CD14-positive monocyte (primary cell): Measurements from ENCODE around the gene CPAMD8. TPM values are rescaled to one million over a fixed set of nuclear protein-coding genes. Genes with fewer than 3 reads are reported as not detected.
A peak's percentile ranks its signal among the peaks of the same experiment; 100 is the strongest.

Experiments
- DNase-seq, 3 donors: peaks; one replicate each; pipeline ENCODE4 v3.0.0-alpha.2; 2011 to 2022
- H2AFZ ChIP-seq: 2 replicates; pipeline ENCODE4 v1.6.0; 2012; ENCODE audit warnings: mild to moderate bottlenecking, low read depth, low read length, inconsistent platforms; ENCODE audit not compliant: insufficient read depth, poor library complexity, severe bottlenecking
- H3K27ac ChIP-seq, 2 donors: 1 replicate in 1 of 2; 2 replicates in 1 of 2; pipeline ENCODE4 v1.5.1; 2012 to 2013; ENCODE audit warnings: low read length in 2 of 2, control low read depth in 1 of 2, inconsistent platforms in 1 of 2, low read depth in 1 of 2, mild to moderate bottlenecking in 1 of 2
- H3K27me3 ChIP-seq, 2 donors: one replicate each; pipeline versions ENCODE4 v1.6.0 to v1.6.1; 2011 to 2013; ENCODE audit warnings: low read length in 2 of 2; ENCODE audit not compliant: control insufficient read depth in 2 of 2, insufficient read depth in 2 of 2
- H3K36me3 ChIP-seq, 2 donors: replicated peaks in 1 of 2; 1 replicate in 1 of 2; 2 replicates in 1 of 2; pipeline versions ENCODE4 v1.5.1 to v1.6.1; 2012 to 2013; ENCODE audit warnings: low read length in 2 of 2, control low read depth in 1 of 2, inconsistent platforms in 1 of 2, mild to moderate bottlenecking in 1 of 2; ENCODE audit not compliant: insufficient read depth in 2 of 2, control insufficient read depth in 1 of 2
- H3K4me1 ChIP-seq, 2 donors: 1 replicate in 1 of 2; 2 replicates in 1 of 2; pipeline versions ENCODE4 v1.5.1 to v1.6.1; 2012 to 2013; ENCODE audit warnings: low read length in 2 of 2, control low read depth in 1 of 2, inconsistent platforms in 1 of 2, mild to moderate bottlenecking in 1 of 2, moderate library complexity in 1 of 2; ENCODE audit not compliant: insufficient read depth in 2 of 2, control insufficient read depth in 1 of 2
- H3K4me2 ChIP-seq: replicated peaks from 2 replicates; pipeline ENCODE3; 2012; ENCODE audit warnings: low read length, moderate library complexity, mild to moderate bottlenecking; ENCODE audit not compliant: poor library complexity, severe bottlenecking; ENCODE audit errors: extremely low read depth
- H3K4me3 ChIP-seq, 3 experiments: fragments of 200-600 bp in 1 of 3; sonication (generic) in 1 of 3; replicated peaks in 1 of 3; 1 replicate in 2 of 3; 2 replicates in 1 of 3; pipeline ENCODE4 v1.5.1; 2011 to 2013; ENCODE audit warnings: low read length in 3 of 3, mild to moderate bottlenecking in 3 of 3, control low read depth in 2 of 3, low read depth in 2 of 3, inconsistent platforms in 1 of 3, moderate library complexity in 1 of 3
- H3K79me2 ChIP-seq: 2 replicates; pipeline ENCODE4 v1.6.0; 2012; ENCODE audit warnings: mild to moderate bottlenecking, control low read depth, inconsistent platforms, low read length, moderate library complexity; ENCODE audit not compliant: insufficient read depth
- H3K9ac ChIP-seq: 2 replicates; pipeline ENCODE4 v1.6.0; 2017; ENCODE audit warnings: low read length, mild to moderate bottlenecking; ENCODE audit not compliant: insufficient read depth, poor library complexity, severe bottlenecking
- H3K9me3 ChIP-seq, 2 donors: replicated peaks in 1 of 2; 1 replicate in 1 of 2; 2 replicates in 1 of 2; pipeline versions ENCODE4 v1.5.1 to v1.6.1; 2012 to 2013; ENCODE audit warnings: low read length in 2 of 2, control low read depth in 1 of 2; ENCODE audit not compliant: control insufficient read depth in 1 of 2, insufficient read depth in 1 of 2
- H4K20me1 ChIP-seq: 2 replicates; pipeline ENCODE4 v1.6.0; 2012; ENCODE audit warnings: mild to moderate bottlenecking, low read length, control low read depth, moderate library complexity; ENCODE audit not compliant: insufficient read depth
- H3K27ac Mint-ChIP-seq, 7 donors: one replicate each; pipeline ENCODE4 v1.8.0; 2020; ENCODE audit warnings: mild to moderate bottlenecking in 7 of 7, mixed read lengths in 7 of 7, moderate library complexity in 6 of 7, inconsistent platforms in 2 of 7
- H3K27me3 Mint-ChIP-seq, 3 donors: one replicate each; pipeline ENCODE4 v1.8.0; 2021 to 2022; ENCODE audit warnings: low read depth in 3 of 3, mild to moderate bottlenecking in 3 of 3, mixed read lengths in 3 of 3, moderate library complexity in 3 of 3, inconsistent platforms in 1 of 3
- H3K36me3 Mint-ChIP-seq, 2 donors: one replicate each; pipeline ENCODE4 v1.8.0; 2020; ENCODE audit warnings: mixed read lengths in 2 of 2, inconsistent platforms in 1 of 2, mild to moderate bottlenecking in 1 of 2
- H3K4me1 Mint-ChIP-seq: one replicate; pipeline ENCODE4 v1.8.0; 2020; ENCODE audit warnings: mild to moderate bottlenecking, mixed read lengths
- H3K4me3 Mint-ChIP-seq, 2 donors: one replicate each; pipeline ENCODE4 v1.8.0; 2020; ENCODE audit warnings: mild to moderate bottlenecking in 2 of 2, mixed read lengths in 2 of 2, moderate library complexity in 1 of 2
- H3K9me3 Mint-ChIP-seq, 7 donors: one replicate each; pipeline ENCODE4 v1.8.0; 2020 to 2022; ENCODE audit warnings: mixed read lengths in 7 of 7, mild to moderate bottlenecking in 6 of 7, moderate library complexity in 6 of 7, inconsistent platforms in 2 of 7
- WGBS: methylation state at CpG from one replicate; pipeline ENCODE4 v1.1.5; 2013; ENCODE audit warnings: missing lambda C conversion rate; ENCODE audit not compliant: insufficient coverage; 5-methylcytosine and 5-hydroxymethylcytosine counted together
- intact Hi-C, 2 donors: fragments of 100-400 bp; cut with micrococcal nuclease; formaldehyde crosslinking; loops; one replicate each; pipeline versions ENCODE4 v1.15.0 to v1.15.1; 2023
- polyA plus RNA-seq, 3 donors: library from polyadenylated mRNA; depleted of rRNA in 1 of 3; unstranded in 2 of 3; stranded (reverse) in 1 of 3; fragments of 300-500 nt in 2 of 3; fragments of >200 nt in 1 of 3; fragmentation: Illumina TruSeq in 2 of 3; gene quantifications; 1 replicate in 2 of 3; 2 replicates in 1 of 3; pipeline ENCODE4 v1.2.3, GENCODE V29; 2012 to 2021
- TF ChIP-seq, protein P1 (sequence below): fragments of 200-600 bp; IDR thresholded peaks from one replicate; pipeline ENCODE4 v1.8.0; 2022; ENCODE audit warnings: antibody characterized with exemption, mild to moderate bottlenecking

The CPAMD8 gene
- polyA plus RNA-seq, 3 donors, result 5.1 to 53.4 (median 5.4) TPM

DNA sequence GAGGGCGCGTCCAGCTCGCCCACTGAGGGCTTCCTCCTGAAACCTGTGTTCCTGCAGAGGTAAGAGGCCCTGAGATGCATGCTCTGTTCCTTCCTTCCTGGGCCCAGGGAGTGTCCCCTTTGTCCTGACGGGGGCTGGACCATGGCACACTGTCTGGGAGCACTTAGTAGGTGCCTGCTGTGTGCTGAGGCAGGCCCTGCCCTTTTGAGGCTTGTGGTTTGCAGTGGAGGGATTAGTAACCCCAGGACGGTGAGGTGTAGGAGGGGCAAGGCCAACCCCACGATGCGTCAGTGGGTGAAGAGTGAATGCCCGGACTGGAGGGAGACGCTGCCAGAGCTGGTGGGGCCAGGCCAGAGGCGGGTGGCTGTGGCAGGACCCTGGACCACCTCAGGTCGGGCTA is 149.0 kb downstream of the CPAMD8 start:
- Mint-ChIP-seq H3K4me1 (peaks cover 6% of the 10 kb centered on the region), H3K36me3 (peaks cover 71 to 87% of the 10 kb centered on the region in 2 donors), H3K27me3 (peaks cover 0 to 4% (median 1%) of the 10 kb centered on the region in 3 donors), H3K4me3 (no peak overlapping the region), H3K9me3 (peaks cover 50 to 62% (median 54%) of the 10 kb centered on the region in 7 donors), H3K27ac (peak overlapping the region in 2 of 7 donors; percentile 17 to 23)
- Histone ChIP-seq H3K9me3 (peaks cover 30 to 54% of the 10 kb centered on the region in 2 donors), H4K20me1 (peaks cover 60% of the 10 kb centered on the region), H3K27me3 (no peaks in the 10 kb centered on the region), H3K4me3 (no peak overlapping the region), H3K79me2 (peaks cover 16% of the 10 kb centered on the region), H3K4me2 (no peak overlapping the region), H3K4me1 (no peaks in the 10 kb centered on the region), H2AFZ (no peak overlapping the region), H3K9ac (no peak overlapping the region), H3K36me3 (peaks cover 60 to 73% of the 10 kb centered on the region in 2 donors), H3K27ac (no peak overlapping the region)
- WGBS, result 96% methylated on average over 11 of the region's 11 CpGs
- TF ChIP-seq, protein P1, sequence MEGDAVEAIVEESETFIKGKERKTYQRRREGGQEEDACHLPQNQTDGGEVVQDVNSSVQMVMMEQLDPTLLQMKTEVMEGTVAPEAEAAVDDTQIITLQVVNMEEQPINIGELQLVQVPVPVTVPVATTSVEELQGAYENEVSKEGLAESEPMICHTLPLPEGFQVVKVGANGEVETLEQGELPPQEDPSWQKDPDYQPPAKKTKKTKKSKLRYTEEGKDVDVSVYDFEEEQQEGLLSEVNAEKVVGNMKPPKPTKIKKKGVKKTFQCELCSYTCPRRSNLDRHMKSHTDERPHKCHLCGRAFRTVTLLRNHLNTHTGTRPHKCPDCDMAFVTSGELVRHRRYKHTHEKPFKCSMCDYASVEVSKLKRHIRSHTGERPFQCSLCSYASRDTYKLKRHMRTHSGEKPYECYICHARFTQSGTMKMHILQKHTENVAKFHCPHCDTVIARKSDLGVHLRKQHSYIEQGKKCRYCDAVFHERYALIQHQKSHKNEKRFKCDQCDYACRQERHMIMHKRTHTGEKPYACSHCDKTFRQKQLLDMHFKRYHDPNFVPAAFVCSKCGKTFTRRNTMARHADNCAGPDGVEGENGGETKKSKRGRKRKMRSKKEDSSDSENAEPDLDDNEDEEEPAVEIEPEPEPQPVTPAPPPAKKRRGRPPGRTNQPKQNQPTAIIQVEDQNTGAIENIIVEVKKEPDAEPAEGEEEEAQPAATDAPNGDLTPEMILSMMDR, result no peak
- intact Hi-C loops, result no loop called here
- no peak for DNase-seq

DNA sequence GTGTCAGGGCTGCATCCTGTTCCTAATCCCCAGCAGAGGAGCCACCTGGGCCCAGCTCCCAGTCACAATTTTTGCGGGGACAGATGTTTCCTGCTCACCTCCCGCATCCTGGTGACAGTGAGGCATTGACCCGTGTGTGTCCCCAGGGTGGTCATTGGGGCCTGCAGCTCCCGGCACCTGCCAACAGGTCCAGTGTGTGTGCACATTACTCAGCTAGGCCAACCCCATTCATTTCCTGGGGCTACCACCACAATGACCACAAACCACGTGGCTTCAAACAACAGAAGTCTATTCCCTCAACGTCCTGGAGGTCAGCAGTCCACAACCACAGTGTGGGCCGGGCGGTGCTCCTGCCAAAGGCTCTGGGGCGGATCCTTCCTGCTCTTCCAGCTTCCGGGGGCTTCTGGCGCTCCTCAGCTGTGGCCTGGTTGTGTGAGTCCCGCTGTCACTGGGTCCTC is 149.7 kb downstream of the CPAMD8 start:
- no peak for DNase-seq
- Histone ChIP-seq H3K27me3 (no peaks in the 10 kb centered on the region), H4K20me1 (peaks cover 60% of the 10 kb centered on the region), H3K27ac (no peak overlapping the region), H3K36me3 (peaks cover 66 to 80% of the 10 kb centered on the region in 2 donors), H3K4me2 (no peak overlapping the region), H3K4me1 (no peaks in the 10 kb centered on the region), H3K79me2 (peaks cover 16% of the 10 kb centered on the region), H3K9me3 (peaks cover 24 to 47% of the 10 kb centered on the region in 2 donors), H2AFZ (no peak overlapping the region), H3K4me3 (no peak overlapping the region), H3K9ac (no peak overlapping the region)
- Mint-ChIP-seq H3K27me3 (peaks cover 0 to 4% (median 1%) of the 10 kb centered on the region in 3 donors), H3K27ac (no peak overlapping the region), H3K36me3 (peaks cover 77 to 93% of the 10 kb centered on the region in 2 donors), H3K4me1 (peaks cover 6% of the 10 kb centered on the region), H3K9me3 (peaks cover 43 to 56% (median 48%) of the 10 kb centered on the region in 7 donors), H3K4me3 (no peak overlapping the region)
- intact Hi-C loops, result no loop called here
- TF ChIP-seq, protein P1, result no peak
- 71% methylated on average over 7 of the region's 12 CpGs for WGBS
